Measurements from ENCODE around the gene CDK14.

The CDK14 gene

GRCh38 chr7:90595801-90596670 lies at the start of gene CDK14:
Gene CDK14 (plus strand): TSS chr7:90596321. CDS start chr7:90596628, 307 bp downstream.
- DNase-seq = peak; percentile 28

GRCh38 chr7:90551036-90551435 lies 45.1 kb upstream of the CDK14 start:
- no peak for DNase-seq

GRCh38 chr7:90552521-90552920 lies 43.6 kb upstream of the CDK14 start:
- DNase-seq = no peak

GRCh38 chr7:90560730-90561129 lies 35.4 kb upstream of the CDK14 start:
- no peak for DNase-seq

GRCh38 chr7:90563286-90563685 lies 32.8 kb upstream of the CDK14 start:
- DNase-seq = no peak

GRCh38 chr7:90564455-90564854 lies 31.7 kb upstream of the CDK14 start:
- no peak for DNase-seq

GRCh38 chr7:90568213-90568612 lies 27.9 kb upstream of the CDK14 start:
- no peak for DNase-seq

- no peak for DNase-seq
Measured at GRCh38 chr7:90569368-90569767, 26.8 kb upstream of the CDK14 start.

- no peak for DNase-seq
Measured at GRCh38 chr7:90570373-90570959, 25.7 kb upstream of the CDK14 start.

GRCh38 chr7:90574146-90574819 lies 21.8 kb upstream of the CDK14 start:
- DNase-seq = no peak

- DNase-seq = no peak
Measured at GRCh38 chr7:90574820-90575187, 21.3 kb upstream of the CDK14 start.

GRCh38 chr7:90579181-90579688 lies 16.9 kb upstream of the CDK14 start:
- no peak for DNase-seq

- DNase-seq = no peak
Measured at GRCh38 chr7:90580051-90580450, 16.1 kb upstream of the CDK14 start.

GRCh38 chr7:90582164-90582563 lies 14.0 kb upstream of the CDK14 start:
- no peak for DNase-seq

GRCh38 chr7:90584378-90584777 lies 11.7 kb upstream of the CDK14 start:
- DNase-seq = no peak

- no peak for DNase-seq
Measured at GRCh38 chr7:90586091-90586490, 10.0 kb upstream of the CDK14 start.

GRCh38 chr7:90587766-90588165 lies 8.4 kb upstream of the CDK14 start:
- no peak for DNase-seq

- no peak for DNase-seq
Measured at GRCh38 chr7:90592033-90592432, 4.1 kb upstream of the CDK14 start.

GRCh38 chr7:90593205-90593604 lies 2.9 kb upstream of the CDK14 start:
- DNase-seq = no peak

- no peak for DNase-seq
Measured at GRCh38 chr7:90594751-90595317, 1.3 kb upstream of the CDK14 start.

- no peak for DNase-seq
Measured at GRCh38 chr7:90595342-90595800, 750 bp upstream of the CDK14 start.

- DNase-seq = no peak
Measured at GRCh38 chr7:90596671-90597562, 796 bp downstream of the CDK14 start.

Measured in CD4-positive, alpha-beta T cell treated with Interleukin-21 for 1 hour (primary cell).